ENCODE measurements around the gene SLC29A4.
A peak's percentile ranks its signal among the peaks of the same experiment; 100 is the strongest.
"Not testable (repeated sequence)": the region's sequence is repeated elsewhere in the genome, so short reads cannot be mapped to it uniquely, and the experiment has no call there.

SLC29A4 gene

DNA sequence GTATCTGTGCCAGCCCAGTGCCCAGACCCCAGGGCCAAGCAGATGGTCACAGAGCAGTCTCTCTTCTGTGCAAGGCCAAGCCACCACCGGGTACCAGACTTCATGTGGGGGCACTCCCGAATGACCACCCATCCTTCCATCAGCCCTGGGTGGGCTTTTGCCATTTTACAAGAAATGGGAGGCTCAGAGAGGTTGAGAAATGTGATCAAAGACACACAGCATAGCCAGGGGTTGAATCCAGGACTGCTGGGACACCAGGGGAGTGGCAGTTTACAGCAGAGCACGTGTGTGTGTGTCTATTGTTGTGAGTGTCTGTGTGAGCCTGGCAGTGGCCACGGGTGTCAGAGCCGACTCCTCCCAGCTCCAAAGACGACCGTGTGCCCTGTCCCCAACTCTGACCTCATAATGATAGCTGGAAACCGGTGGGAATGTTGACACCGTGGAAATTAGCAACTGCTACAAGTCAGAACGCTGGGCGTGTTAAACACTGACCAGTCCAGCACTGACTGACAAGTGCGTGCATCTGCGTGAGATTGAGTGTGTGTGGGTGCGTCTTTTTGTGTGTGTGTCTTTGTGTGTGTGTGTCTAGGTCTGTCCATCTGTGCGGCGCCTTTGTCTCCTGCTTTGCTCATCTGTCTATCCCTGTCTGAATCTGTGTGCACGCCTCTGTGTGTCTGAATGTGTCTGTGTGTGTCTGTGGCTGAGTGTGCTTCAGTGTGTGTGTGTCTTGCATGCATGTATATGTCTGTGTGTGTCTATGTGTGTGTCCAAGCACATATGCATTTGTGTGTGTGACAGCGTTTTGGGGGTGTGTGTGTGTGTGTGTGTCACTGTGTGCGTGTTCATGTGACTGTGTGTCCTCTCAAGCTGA, 17.2 kb upstream of the SLC29A4 start:
- H3K9me3 ChIP-seq (ENCODE audit: severe bottlenecking) = no peaks in the 10 kb centered on the region
- DNase-seq (ENCODE audit: low spot score) (no peak), ATAC-seq (ENCODE audit: low read depth) (no peak)
- H3K4me3 ChIP-seq (ENCODE audit: severe bottlenecking) = no peak overlapping the region
- no peaks in the 10 kb centered on the region for H3K27me3 ChIP-seq (ENCODE audit: insufficient read depth, poor library complexity, severe bottlenecking)
- no peaks in the 10 kb centered on the region for H3K4me1 ChIP-seq (ENCODE audit: insufficient read depth, poor library complexity, severe bottlenecking)
- TF ChIP-seq CTCF (IDR thresholded peaks at IDR 0.05; ENCODE audit: poor library complexity, severe bottlenecking) = no peak
- H3K27ac ChIP-seq (ENCODE audit: poor library complexity, severe bottlenecking) = no peak overlapping the region
- H3K36me3 ChIP-seq (ENCODE audit: low read depth) = no peaks in the 10 kb centered on the region

DNA sequence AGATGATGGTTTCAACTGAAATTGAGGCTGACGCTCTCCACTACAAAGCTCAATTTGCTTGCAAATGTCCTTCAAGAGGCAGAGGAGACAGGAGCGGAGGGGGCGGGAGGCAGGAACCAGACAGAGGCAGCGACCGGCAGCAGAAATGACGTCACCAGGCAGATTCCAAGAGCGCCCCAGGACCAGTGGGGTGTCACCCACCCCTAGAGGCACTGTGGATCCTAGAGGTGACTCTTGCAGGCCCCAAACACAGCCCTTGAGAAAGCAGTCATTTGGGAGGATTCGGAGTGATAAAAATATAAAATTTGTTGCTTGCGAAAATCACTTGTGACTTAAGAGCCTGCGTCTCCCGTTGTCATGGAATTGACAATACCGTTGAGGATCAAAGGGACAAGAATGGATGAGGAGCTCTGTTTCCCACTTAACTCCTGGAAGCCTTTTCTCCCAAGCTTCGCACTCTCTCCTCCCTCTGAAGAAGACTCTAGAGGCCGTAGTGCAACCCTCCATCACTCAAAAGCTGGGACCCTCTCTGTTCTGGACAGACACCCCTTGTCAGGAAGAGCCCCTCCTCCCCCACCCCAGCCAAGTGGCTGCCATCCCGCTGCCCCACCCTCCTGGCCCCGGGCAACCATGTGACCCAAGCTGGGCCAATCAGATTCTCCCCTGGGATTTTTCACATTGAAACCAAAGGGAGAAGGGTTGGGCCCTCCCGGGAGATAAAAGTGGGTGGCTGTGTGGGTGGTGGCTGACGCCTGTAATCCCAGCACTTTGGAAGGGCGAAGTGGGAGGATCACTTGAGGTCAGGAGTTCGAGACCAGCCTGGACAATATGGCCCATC, 16.3 kb upstream of the SLC29A4 start:
- no peaks in the 10 kb centered on the region for H3K27me3 ChIP-seq (ENCODE audit: insufficient read depth, poor library complexity, severe bottlenecking)
- no peak for ATAC-seq (ENCODE audit: low read depth)

DNA sequence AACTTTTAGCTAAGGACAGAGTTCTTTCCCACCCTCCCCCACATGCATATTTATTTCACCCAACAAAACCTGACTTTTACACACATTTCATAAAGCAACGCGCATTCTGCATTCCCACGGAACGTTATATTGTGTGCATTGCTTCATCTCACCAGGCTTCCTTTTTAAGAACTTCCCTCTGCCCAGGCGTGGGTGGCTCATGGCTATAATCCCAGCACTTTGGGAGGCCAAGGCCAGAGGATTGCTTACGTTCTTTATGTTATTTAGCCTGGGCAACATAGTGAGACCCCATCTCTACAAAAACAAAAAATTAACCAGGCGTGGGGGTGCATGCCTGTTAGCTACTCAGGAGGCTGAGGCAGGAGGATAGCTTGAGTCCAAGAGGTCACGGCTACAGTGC, 14.9 kb upstream of the SLC29A4 start:
- not testable (repeated sequence) for H3K27me3 ChIP-seq (ENCODE audit: insufficient read depth, poor library complexity, severe bottlenecking); H3K4me1 ChIP-seq (ENCODE audit: insufficient read depth, poor library complexity, severe bottlenecking); DNase-seq (ENCODE audit: low spot score); H3K36me3 ChIP-seq (ENCODE audit: low read depth); H3K4me3 ChIP-seq (ENCODE audit: severe bottlenecking); H3K9me3 ChIP-seq (ENCODE audit: severe bottlenecking); H3K27ac ChIP-seq (ENCODE audit: poor library complexity, severe bottlenecking); ATAC-seq (ENCODE audit: low read depth)

More for the DNA sequence above, 16.3 kb upstream of the SLC29A4 start:
- Histone ChIP-seq H3K4me3 (ENCODE audit: severe bottlenecking) (no peak overlapping the region), H3K4me1 (ENCODE audit: insufficient read depth, poor library complexity, severe bottlenecking) (no peaks in the 10 kb centered on the region), H3K27ac (ENCODE audit: poor library complexity, severe bottlenecking) (no peak overlapping the region), H3K9me3 (ENCODE audit: severe bottlenecking) (no peaks in the 10 kb centered on the region), H3K36me3 (ENCODE audit: low read depth) (no peaks in the 10 kb centered on the region)
- no peak for TF ChIP-seq CTCF (IDR thresholded peaks at IDR 0.05; ENCODE audit: poor library complexity, severe bottlenecking)
- DNase-seq (ENCODE audit: low spot score) = no peak

DNA sequence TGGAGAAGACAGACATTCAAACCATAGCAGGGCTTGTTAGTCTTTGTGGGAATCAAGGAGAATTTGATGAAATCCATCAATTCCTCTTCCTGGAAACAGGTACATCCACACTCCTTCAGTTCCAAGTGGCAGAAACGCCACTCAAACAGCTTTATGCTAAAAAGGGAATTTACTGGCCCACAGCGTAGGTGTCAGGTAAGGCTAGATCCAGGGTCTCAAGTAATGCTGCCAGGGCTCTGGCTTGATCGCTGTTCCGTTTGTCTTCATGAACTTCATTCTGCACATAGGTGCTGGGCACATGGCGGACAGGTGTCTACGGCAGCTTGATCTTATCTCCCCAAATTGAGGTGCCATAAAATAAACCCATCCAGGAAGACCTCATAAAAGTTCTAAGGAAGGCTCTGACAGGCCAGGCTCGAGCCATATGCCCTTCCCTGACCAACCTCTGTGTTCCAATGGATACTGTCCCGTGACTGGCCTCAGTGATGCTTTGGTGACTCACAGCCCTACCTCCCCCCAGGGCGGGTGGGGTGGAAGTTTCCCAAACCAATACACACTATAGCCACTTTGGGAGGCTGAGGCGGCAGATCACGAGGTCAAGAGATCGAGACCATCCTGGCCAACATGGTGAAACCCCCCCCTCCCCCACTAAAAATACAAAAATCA, 12.6 kb upstream of the SLC29A4 start:
- H3K27me3 ChIP-seq (ENCODE audit: insufficient read depth, poor library complexity, severe bottlenecking) = not testable (repeated sequence)

DNA sequence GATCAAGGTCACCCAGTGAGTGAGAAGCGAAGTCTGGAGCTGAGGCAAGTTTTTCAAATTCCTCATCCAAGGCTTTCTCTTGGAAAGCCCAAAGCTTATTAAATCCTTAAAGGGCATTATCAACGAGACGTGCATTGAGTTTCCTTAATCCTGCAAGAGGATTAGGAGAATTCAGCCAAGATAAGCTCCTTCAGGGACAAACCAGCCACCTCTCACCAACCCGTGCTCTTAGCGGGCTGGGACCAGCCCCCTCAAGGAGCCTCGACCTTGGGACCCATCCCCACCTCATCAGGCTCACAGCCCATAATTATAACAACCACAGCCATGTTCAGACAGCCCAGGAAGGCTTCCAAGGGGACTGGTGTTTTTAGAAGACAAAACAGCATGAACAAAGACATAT, 12.0 kb upstream of the SLC29A4 start:
- ATAC-seq (ENCODE audit: low read depth) (no peak), DNase-seq (ENCODE audit: low spot score) (no peak)
- Histone ChIP-seq H3K4me3 (ENCODE audit: severe bottlenecking) (no peak overlapping the region), H3K27me3 (ENCODE audit: insufficient read depth, poor library complexity, severe bottlenecking) (no peaks in the 10 kb centered on the region), H3K27ac (ENCODE audit: poor library complexity, severe bottlenecking) (no peak overlapping the region), H3K4me1 (ENCODE audit: insufficient read depth, poor library complexity, severe bottlenecking) (no peaks in the 10 kb centered on the region), H3K36me3 (ENCODE audit: low read depth) (no peaks in the 10 kb centered on the region), H3K9me3 (ENCODE audit: severe bottlenecking) (no peaks in the 10 kb centered on the region)
- no peak for TF ChIP-seq CTCF (IDR thresholded peaks at IDR 0.05; ENCODE audit: poor library complexity, severe bottlenecking)

More for the DNA sequence above, 12.6 kb upstream of the SLC29A4 start:
- H3K9me3 ChIP-seq (ENCODE audit: severe bottlenecking); H3K36me3 ChIP-seq (ENCODE audit: low read depth); H3K27ac ChIP-seq (ENCODE audit: poor library complexity, severe bottlenecking); DNase-seq (ENCODE audit: low spot score); H3K4me1 ChIP-seq (ENCODE audit: insufficient read depth, poor library complexity, severe bottlenecking); H3K4me3 ChIP-seq (ENCODE audit: severe bottlenecking): not testable (repeated sequence)
- 0 out of 3 replicates have a peak, but pooled peaks have one; percentile 17 for ATAC-seq (ENCODE audit: low read depth)

GRCh38 chr7:5273831-5274405, 8.8 kb upstream of the SLC29A4 start:
- not testable (repeated sequence) for H3K4me1 ChIP-seq (ENCODE audit: insufficient read depth, poor library complexity, severe bottlenecking)

More at GRCh38 chr7:5273831-5274405, 8.8 kb upstream of the SLC29A4 start:
- not testable (repeated sequence) for H3K27me3 ChIP-seq (ENCODE audit: insufficient read depth, poor library complexity, severe bottlenecking); DNase-seq (ENCODE audit: low spot score); H3K27ac ChIP-seq (ENCODE audit: poor library complexity, severe bottlenecking); ATAC-seq (ENCODE audit: low read depth); H3K36me3 ChIP-seq (ENCODE audit: low read depth); H3K4me3 ChIP-seq (ENCODE audit: severe bottlenecking); H3K9me3 ChIP-seq (ENCODE audit: severe bottlenecking)

All from RWPE2 (cell line).